ENCODE measurements around the gene CRYBB2.

CRYBB2 gene

GRCh38 chr22:25208328-25208727 is 11.1 kb upstream of the CRYBB2 start:
- TF ChIP-seq MYC (IDR thresholded peaks at IDR 0.05; ENCODE audit: low read depth, low read length) (no peak), MAX (IDR thresholded peaks at IDR 0.05; ENCODE audit: low read depth, low read length) (no peak), CTCF (IDR thresholded peaks at IDR 0.05; ENCODE audit: low read depth, low read length) (no peak), POLR2A (IDR thresholded peaks at IDR 0.05; ENCODE audit: extremely low read depth, insufficient read length) (no peak)
- no peak for DNase-seq (ENCODE audit: low read depth)

GRCh38 chr22:25208743-25209505 is 10.5 kb upstream of the CRYBB2 start:
- no peak overlapping the region for H3K4me3 ChIP-seq (ENCODE audit: low read depth, low read length)
- DNase-seq (ENCODE audit: low read depth), result no peak
- TF ChIP-seq MAX (IDR thresholded peaks at IDR 0.05; ENCODE audit: low read depth, low read length) (no peak), CTCF (IDR thresholded peaks at IDR 0.05; ENCODE audit: low read depth, low read length) (no peak), POLR2A (IDR thresholded peaks at IDR 0.05; ENCODE audit: extremely low read depth, insufficient read length) (no peak), MYC (IDR thresholded peaks at IDR 0.05; ENCODE audit: low read depth, low read length) (no peak)

More at GRCh38 chr22:25208328-25208727, 11.1 kb upstream of the CRYBB2 start:
- no peak overlapping the region for H3K4me3 ChIP-seq (ENCODE audit: low read depth, low read length)

GRCh38 chr22:25210793-25211192 is 8.6 kb upstream of the CRYBB2 start:
- DNase-seq (ENCODE audit: low read depth), result no peak
- H3K4me3 ChIP-seq (ENCODE audit: low read depth, low read length), result no peak overlapping the region

GRCh38 chr22:25212337-25212736 is 7.1 kb upstream of the CRYBB2 start:
- no peak overlapping the region for H3K4me3 ChIP-seq (ENCODE audit: low read depth, low read length)
- peak; percentile 28 for DNase-seq (ENCODE audit: low read depth)
- TF ChIP-seq POLR2A (IDR thresholded peaks at IDR 0.05; ENCODE audit: extremely low read depth, insufficient read length), result no peak
- TF ChIP-seq MYC (IDR thresholded peaks at IDR 0.05; ENCODE audit: low read depth, low read length), result no peak
- TF ChIP-seq CTCF (IDR thresholded peaks at IDR 0.05; ENCODE audit: low read depth, low read length), result no peak
- TF ChIP-seq MAX (IDR thresholded peaks at IDR 0.05; ENCODE audit: low read depth, low read length), result no peak

More at GRCh38 chr22:25210793-25211192, 8.6 kb upstream of the CRYBB2 start:
- TF ChIP-seq MYC (IDR thresholded peaks at IDR 0.05; ENCODE audit: low read depth, low read length), result no peak

GRCh38 chr22:25213221-25213620 is 6.2 kb upstream of the CRYBB2 start:
- TF ChIP-seq POLR2A (IDR thresholded peaks at IDR 0.05; ENCODE audit: extremely low read depth, insufficient read length), result no peak
- no peak for TF ChIP-seq CTCF (IDR thresholded peaks at IDR 0.05; ENCODE audit: low read depth, low read length)
- TF ChIP-seq MYC (IDR thresholded peaks at IDR 0.05; ENCODE audit: low read depth, low read length), result no peak
- TF ChIP-seq MAX (IDR thresholded peaks at IDR 0.05; ENCODE audit: low read depth, low read length), result no peak
- DNase-seq (ENCODE audit: low read depth), result no peak
- H3K4me3 ChIP-seq (ENCODE audit: low read depth, low read length), result no peak overlapping the region

- no peak overlapping the region for H3K4me3 ChIP-seq (ENCODE audit: low read depth, low read length)
- TF ChIP-seq CTCF (IDR thresholded peaks at IDR 0.05; ENCODE audit: low read depth, low read length) (no peak), MYC (IDR thresholded peaks at IDR 0.05; ENCODE audit: low read depth, low read length) (no peak), MAX (IDR thresholded peaks at IDR 0.05; ENCODE audit: low read depth, low read length) (no peak), POLR2A (IDR thresholded peaks at IDR 0.05; ENCODE audit: extremely low read depth, insufficient read length) (no peak)
- DNase-seq (ENCODE audit: low read depth), result no peak
Observed at GRCh38 chr22:25216230-25216629, 3.2 kb upstream of the CRYBB2 start.
